ENCODE measurements around the gene SECISBP2.
"Not testable (repeated sequence)": the region's sequence is repeated elsewhere in the genome, so short reads cannot be mapped to it uniquely, and the experiment has no call there.

DNA sequence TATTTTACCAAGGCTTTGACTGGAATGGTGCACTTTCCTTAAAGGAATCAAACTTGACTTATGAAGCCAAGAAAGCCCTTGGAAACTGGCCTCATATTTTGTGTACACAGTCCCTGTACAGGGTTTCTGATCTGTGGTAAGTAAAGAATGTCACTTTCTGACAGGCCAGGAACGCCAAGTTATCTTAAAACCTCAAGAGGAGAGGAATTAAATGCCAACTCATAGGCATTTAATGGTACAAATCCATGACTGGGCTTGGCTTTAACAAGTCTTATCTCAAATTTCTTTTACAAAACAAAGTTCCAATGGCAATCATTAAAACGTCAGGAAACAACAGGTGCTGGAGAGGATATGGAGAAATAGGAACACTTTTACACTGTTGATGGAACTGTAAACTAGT lies 16.3 kb upstream of the SECISBP2 start:
- TF ChIP-seq, protein P1, sequence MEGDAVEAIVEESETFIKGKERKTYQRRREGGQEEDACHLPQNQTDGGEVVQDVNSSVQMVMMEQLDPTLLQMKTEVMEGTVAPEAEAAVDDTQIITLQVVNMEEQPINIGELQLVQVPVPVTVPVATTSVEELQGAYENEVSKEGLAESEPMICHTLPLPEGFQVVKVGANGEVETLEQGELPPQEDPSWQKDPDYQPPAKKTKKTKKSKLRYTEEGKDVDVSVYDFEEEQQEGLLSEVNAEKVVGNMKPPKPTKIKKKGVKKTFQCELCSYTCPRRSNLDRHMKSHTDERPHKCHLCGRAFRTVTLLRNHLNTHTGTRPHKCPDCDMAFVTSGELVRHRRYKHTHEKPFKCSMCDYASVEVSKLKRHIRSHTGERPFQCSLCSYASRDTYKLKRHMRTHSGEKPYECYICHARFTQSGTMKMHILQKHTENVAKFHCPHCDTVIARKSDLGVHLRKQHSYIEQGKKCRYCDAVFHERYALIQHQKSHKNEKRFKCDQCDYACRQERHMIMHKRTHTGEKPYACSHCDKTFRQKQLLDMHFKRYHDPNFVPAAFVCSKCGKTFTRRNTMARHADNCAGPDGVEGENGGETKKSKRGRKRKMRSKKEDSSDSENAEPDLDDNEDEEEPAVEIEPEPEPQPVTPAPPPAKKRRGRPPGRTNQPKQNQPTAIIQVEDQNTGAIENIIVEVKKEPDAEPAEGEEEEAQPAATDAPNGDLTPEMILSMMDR (IDR thresholded peaks at IDR 0.05) = not testable (repeated sequence)
- TF ChIP-seq POLR2A, POLR2AphosphoS5 (IDR thresholded peaks at IDR 0.05): not testable (repeated sequence)

All from breast epithelium (tissue), 3 donors.